AG09319 (cell line): ENCODE measurements around the gene HDAC4.

Source experiments
- DNase-seq: peaks from one replicate; pipeline ENCODE4 v3.0.0-alpha.2; 2010; ENCODE audit warnings: low read depth; ENCODE audit errors: extremely low read depth
- TF ChIP-seq, protein P1 (sequence below): IDR thresholded peaks from 2 replicates; pipeline ENCODE4 v1.5.1; 2011; ENCODE audit warnings: low read depth, mild to moderate bottlenecking, inconsistent platforms, low read length, moderate library complexity

Gene HDAC4

DNA sequence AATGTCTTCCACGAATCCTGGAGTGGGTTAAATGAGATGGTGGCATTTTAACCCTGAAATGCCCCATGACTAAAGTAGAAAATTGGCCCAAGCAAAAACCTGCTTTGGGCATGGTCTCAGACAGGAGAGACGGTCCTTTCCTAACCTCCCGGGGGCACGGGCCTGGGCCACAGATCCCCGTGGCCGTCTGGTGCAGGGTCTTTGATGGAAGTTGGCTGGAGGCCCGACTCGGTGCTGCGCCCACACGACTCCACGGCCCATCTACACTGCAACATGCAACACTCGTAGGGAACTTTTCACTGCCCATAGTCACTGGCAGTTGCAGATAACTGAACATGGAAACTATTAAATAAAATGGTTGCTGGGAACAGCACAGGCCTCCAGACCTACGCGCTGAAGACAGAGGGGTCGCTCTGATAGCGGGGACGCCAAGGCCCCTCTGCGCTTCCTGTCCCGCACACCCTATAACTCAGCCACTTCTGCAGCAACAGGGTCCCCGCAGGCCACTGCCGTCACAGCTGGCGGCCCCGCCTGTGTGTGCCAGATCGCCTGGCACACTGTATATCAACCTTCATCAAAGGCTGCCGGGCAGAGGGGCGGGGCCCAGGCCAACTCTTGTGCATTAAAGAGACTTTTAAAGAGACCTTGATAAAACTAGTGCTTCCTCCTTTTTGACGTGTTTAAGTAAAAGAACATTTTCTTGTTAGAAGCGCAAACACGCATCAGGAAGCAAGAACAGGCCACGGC lies 338.8 kb downstream of the HDAC4 start:
- TF ChIP-seq, protein P1, sequence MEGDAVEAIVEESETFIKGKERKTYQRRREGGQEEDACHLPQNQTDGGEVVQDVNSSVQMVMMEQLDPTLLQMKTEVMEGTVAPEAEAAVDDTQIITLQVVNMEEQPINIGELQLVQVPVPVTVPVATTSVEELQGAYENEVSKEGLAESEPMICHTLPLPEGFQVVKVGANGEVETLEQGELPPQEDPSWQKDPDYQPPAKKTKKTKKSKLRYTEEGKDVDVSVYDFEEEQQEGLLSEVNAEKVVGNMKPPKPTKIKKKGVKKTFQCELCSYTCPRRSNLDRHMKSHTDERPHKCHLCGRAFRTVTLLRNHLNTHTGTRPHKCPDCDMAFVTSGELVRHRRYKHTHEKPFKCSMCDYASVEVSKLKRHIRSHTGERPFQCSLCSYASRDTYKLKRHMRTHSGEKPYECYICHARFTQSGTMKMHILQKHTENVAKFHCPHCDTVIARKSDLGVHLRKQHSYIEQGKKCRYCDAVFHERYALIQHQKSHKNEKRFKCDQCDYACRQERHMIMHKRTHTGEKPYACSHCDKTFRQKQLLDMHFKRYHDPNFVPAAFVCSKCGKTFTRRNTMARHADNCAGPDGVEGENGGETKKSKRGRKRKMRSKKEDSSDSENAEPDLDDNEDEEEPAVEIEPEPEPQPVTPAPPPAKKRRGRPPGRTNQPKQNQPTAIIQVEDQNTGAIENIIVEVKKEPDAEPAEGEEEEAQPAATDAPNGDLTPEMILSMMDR: no peak
- no peak for DNase-seq

DNA sequence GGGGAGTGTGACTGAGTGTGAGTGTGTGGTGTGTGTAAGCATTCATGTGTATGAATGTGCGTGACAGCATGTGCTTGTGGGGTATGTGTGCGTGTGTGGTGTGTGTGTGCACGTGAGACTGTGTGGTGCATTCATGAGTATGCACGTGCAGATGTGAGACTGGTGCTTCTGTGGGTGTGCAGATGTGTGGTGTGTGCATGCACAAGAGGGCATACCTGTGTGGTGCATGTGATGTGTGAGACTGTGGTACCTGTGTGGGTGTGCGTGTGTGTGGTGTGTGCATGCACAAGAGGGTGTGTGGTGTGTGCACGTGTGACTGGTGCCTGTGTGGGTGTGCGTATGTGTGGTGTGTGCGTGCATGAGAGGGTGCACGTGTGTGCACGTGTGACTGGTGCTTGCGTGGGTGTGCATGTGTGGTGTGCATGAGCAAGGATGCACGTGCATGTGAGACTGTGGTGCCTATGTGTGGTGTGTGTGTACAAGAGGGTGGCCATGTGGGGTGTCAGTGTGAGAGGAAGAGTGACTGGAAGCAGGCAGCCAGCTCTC lies 339.6 kb downstream of the HDAC4 start:
- TF ChIP-seq, protein P1: no peak
- DNase-seq: no peak

DNA sequence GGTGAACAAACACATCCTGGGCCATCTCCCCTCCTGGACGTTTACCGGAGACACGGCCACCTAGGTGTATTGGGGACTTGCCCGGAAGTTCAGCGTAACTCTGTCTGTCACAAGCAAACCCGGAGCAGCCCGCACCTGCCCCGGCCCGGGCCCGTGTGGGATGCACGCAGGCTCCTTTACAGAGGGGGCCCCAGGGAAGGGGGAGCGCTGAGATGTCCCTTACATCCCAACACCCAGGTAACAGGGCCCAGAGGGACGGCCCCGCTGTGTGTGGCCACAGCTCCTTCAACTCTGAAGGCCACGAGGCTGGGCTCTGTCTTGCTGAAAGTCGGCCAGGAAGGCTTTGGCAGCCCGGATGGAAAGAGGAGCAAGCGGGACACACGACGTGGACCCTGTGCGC lies 340.1 kb downstream of the HDAC4 start:
- no peak for DNase-seq
- TF ChIP-seq, protein P1: no peak

DNA sequence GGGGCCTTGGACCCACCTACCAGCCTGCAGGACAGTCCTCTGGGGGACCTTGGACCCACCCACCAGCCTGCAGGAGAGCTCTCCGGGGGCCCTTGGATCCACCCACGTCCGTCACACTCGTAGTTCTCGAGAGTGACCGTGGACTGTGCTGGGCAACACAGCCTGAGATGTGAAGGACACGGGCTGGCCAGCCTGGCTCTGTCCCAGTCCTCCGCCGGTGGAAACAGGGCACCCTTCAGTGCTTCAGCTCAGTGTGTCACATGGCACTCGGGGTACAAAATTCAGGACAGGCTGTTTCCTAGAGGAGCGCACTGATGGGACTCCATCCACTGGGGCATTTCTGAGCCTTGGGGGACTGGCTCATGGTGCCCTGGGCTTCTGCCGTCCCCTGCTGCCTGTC lies 341.0 kb downstream of the HDAC4 start:
- TF ChIP-seq, protein P1: no peak
- no peak for DNase-seq

DNA sequence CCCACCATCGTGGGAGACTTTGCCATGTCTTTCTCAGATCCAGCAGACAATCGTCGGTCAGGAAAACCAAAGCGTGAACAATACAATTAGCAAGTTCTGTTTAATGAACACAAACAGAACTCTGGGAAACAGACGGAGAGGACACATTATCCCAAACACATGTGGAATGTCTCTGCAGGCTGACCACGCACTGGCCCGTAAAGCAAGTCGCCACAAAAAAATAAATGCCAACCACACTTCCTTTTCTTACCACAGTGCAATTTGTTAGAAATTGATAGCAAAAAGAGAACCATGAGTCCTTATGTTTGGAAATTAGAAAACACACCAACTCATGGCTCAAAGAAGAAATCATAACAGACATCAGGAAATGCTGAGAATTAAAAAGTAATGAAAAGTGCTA lies 342.1 kb downstream of the HDAC4 start:
- no peak for DNase-seq
- TF ChIP-seq, protein P1: no peak

DNA sequence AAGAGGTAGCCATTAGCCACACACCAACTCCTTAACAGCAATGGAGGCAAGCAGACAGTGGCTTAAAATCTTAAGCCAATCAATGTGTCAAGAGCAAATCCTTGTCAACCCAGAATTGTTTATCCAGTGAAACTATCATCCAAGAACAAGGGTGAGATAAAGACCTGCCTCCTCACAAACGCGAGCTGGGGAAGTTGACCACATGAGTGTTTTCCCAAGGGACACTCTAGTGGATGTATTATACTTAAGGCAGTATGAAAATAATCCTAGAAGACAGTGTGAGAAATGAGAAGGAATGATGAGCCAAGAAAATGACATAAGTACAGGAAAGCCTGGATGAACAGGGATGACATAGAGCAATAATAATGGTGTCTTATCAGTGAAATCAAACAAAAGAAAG lies 343.3 kb downstream of the HDAC4 start:
- DNase-seq: no peak
- TF ChIP-seq, protein P1: no peak

DNA sequence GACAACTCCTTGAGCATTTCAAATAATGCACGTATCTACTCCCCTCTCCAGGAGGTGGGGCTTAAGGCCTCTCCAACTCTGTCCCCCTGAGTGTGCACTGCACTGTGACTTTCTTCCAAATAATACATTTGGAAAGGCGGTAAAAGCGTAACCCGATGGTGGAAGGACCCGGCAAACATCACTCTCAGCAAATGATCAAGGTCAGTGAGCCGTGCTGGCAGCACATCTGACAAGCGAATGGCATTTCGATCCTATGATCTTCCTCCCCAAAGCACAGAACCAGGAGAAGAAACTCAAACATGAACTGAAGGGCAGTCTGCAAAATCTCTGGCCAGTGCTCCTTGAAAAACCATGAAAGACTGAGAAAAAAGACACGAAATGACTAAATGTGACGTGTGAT lies 344.2 kb downstream of the HDAC4 start:
- DNase-seq: no peak
- TF ChIP-seq, protein P1: no peak
